ENCODE data around the gene PDCD4.

PDCD4 gene

GRCh38 chr10:110893559-110894179, 21.9 kb downstream of the PDCD4 start:
- Histone ChIP-seq H3K9ac (no peak overlapping the region), H3K27me3 (no peaks in the 10 kb centered on the region), H3K27ac (no peak overlapping the region), H3K9me3 (replicated peaks in 1 of 11) (no peaks in the 10 kb centered on the region), H3K4me3 (no peak overlapping the region), H3K36me3 (peaks cover 54 to 97% (median 74%) of the 10 kb centered on the region in 11 experiments), H4K20me1 (peaks cover 0 to 83% (median 7%) of the 10 kb centered on the region in 11 experiments; a peak in 11 of 22 replicates), H3K4me1 (no peaks in the 10 kb centered on the region), H3K4me2 (no peak overlapping the region)
- TF ChIP-seq Cebpa-rat (IDR thresholded peaks at IDR 0.05): no peak

- peaks cover 0 to 80% (median 7%) of the 10 kb centered on the region in 11 experiments; a peak in 10 of 22 replicates for H4K20me1 ChIP-seq
- H3K9me3 ChIP-seq (replicated peaks in 1 of 11): no peaks in the 10 kb centered on the region
- H3K9ac ChIP-seq: no peak overlapping the region
- H3K36me3 ChIP-seq: peaks cover 54 to 97% (median 80%) of the 10 kb centered on the region in 11 experiments
- TF ChIP-seq Cebpa-rat (IDR thresholded peaks at IDR 0.05): no peak
- H3K4me1 ChIP-seq: peaks cover 0 to 6% (median 0%) of the 10 kb centered on the region in 10 experiments; a peak in 4 of 20 replicates
- no peaks in the 10 kb centered on the region for H3K27me3 ChIP-seq
- H3K27ac ChIP-seq: no peak overlapping the region
- no peak overlapping the region for H3K4me2 ChIP-seq
- no peak overlapping the region for H3K4me3 ChIP-seq
Observed at GRCh38 chr10:110897184-110897583, 25.5 kb downstream of the PDCD4 start.

GRCh38 chr10:110898391-110898790, 26.7 kb downstream of the PDCD4 start:
- no peak for TF ChIP-seq Cebpa-rat (IDR thresholded peaks at IDR 0.05)
- Histone ChIP-seq H4K20me1 (peaks cover 0 to 75% (median 7%) of the 10 kb centered on the region in 11 experiments; a peak in 10 of 22 replicates), H3K9ac (no peak overlapping the region), H3K4me1 (peaks cover 0 to 8% (median 0%) of the 10 kb centered on the region in 10 experiments; a peak in 4 of 20 replicates), H3K4me2 (no peak overlapping the region), H3K36me3 (peaks cover 54 to 98% (median 84%) of the 10 kb centered on the region in 11 experiments), H3K4me3 (no peak overlapping the region), H3K27ac (no peak overlapping the region), H3K27me3 (no peaks in the 10 kb centered on the region), H3K9me3 (replicated peaks in 1 of 11) (no peaks in the 10 kb centered on the region)

GRCh38 chr10:110900983-110901382, 29.3 kb downstream of the PDCD4 start:
- Histone ChIP-seq H3K9ac (no peak overlapping the region), H3K9me3 (replicated peaks in 1 of 11) (no peaks in the 10 kb centered on the region), H3K27me3 (no peaks in the 10 kb centered on the region), H3K4me2 (no peak overlapping the region), H3K4me1 (peaks cover 0 to 8% (median 0%) of the 10 kb centered on the region in 10 experiments; a peak in 4 of 20 replicates), H3K27ac (no peak overlapping the region), H4K20me1 (peaks cover 0 to 61% (median 7%) of the 10 kb centered on the region in 11 experiments; a peak in 10 of 22 replicates), H3K4me3 (no peak overlapping the region), H3K36me3 (peaks cover 38 to 95% (median 69%) of the 10 kb centered on the region in 11 experiments)
- no peak for TF ChIP-seq Cebpa-rat (IDR thresholded peaks at IDR 0.05)

GRCh38 chr10:110901954-110902819, 30.5 kb downstream of the PDCD4 start:
- Histone ChIP-seq H3K9ac (no peak overlapping the region), H3K36me3 (peaks cover 26 to 95% (median 61%) of the 10 kb centered on the region in 11 experiments), H3K27ac (no peak overlapping the region), H3K9me3 (replicated peaks in 1 of 11) (no peaks in the 10 kb centered on the region), H3K4me1 (peaks cover 0 to 8% (median 0%) of the 10 kb centered on the region in 10 experiments; a peak in 4 of 20 replicates), H3K27me3 (no peaks in the 10 kb centered on the region), H3K4me3 (no peak overlapping the region), H4K20me1 (peaks cover 0 to 49% (median 2%) of the 10 kb centered on the region in 11 experiments; a peak in 10 of 22 replicates), H3K4me2 (peak overlapping the region in 1 of 11 experiments; percentile 13; a peak in 1 of 22 replicates)
- TF ChIP-seq Cebpa-rat (IDR thresholded peaks at IDR 0.05): no peak

DNA sequence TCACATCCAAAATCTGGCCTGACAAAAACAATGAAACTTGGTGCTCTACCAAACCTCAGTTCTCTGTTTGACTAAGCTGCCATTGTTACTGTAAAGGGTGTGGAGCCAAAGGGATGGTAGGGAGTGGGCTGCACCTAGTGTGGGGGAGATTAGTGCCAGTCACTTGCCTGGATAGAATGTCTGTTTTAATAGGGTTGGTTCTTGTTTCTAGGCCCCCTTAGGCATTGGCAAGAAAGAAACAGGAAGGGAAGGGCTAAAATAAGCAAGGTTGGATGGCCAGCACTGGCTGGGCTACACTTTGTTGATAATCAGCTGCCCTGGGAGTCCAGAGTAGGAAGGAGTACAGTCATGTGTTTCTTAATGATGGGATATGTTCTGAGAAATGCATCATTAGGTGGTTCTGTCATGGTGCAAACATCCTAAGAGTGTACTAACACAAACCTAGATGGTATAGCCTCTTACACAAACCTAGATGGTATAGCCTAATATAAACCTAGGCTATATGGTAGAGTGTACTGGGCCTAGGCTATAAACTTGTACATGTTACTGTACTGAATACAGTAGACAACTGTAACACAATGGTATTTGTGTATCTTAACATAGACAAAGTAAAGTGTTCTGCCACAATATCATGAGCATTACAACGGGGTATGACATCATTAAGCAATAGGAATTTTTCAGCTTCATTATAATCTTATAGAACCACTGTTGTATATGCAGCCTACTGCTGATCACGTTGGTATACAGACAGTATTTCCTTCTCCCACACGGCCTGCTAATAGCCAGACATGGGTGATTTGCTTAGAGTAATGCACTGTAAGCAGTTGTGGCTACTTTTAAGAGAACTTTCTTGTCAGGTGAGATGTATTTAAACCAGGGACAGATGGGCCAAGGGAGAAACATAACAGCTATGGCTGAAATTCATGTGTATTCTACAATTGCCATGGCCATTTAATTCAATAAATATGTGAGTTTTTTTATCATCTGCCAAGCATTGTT, 31.9 kb downstream of the PDCD4 start:
- Histone ChIP-seq H3K27me3 (no peaks in the 10 kb centered on the region), H3K4me2 (no peak overlapping the region), H3K9ac (no peak overlapping the region), H4K20me1 (peaks cover 0 to 36% (median 0%) of the 10 kb centered on the region in 11 experiments; a peak in 4 of 22 replicates), H3K9me3 (replicated peaks in 1 of 11) (no peaks in the 10 kb centered on the region), H3K4me3 (no peak overlapping the region), H3K36me3 (peaks cover 15 to 88% (median 48%) of the 10 kb centered on the region in 11 experiments), H3K4me1 (peaks cover 0 to 8% (median 0%) of the 10 kb centered on the region in 10 experiments; a peak in 4 of 20 replicates), H3K27ac (no peak overlapping the region)
- no peak for TF ChIP-seq Cebpa-rat (IDR thresholded peaks at IDR 0.05)

- Histone ChIP-seq H4K20me1 (peaks cover 0 to 5% (median 0%) of the 10 kb centered on the region in 11 experiments; a peak in 3 of 22 replicates), H3K9me3 (replicated peaks in 1 of 11) (no peaks in the 10 kb centered on the region), H3K36me3 (peaks cover 0 to 51% (median 0%) of the 10 kb centered on the region in 11 experiments; a peak in 3 of 22 replicates), H3K4me1 (peaks cover 0 to 7% (median 5%) of the 10 kb centered on the region in 10 experiments; a peak in 14 of 20 replicates), H3K27me3 (no peaks in the 10 kb centered on the region), H3K27ac (no peak overlapping the region), H3K4me2 (no peak overlapping the region), H3K9ac (no peak overlapping the region), H3K4me3 (no peak overlapping the region)
- no peak for TF ChIP-seq Cebpa-rat (IDR thresholded peaks at IDR 0.05)
Observed at GRCh38 chr10:110910138-110910537, 38.4 kb downstream of the PDCD4 start.

DNA sequence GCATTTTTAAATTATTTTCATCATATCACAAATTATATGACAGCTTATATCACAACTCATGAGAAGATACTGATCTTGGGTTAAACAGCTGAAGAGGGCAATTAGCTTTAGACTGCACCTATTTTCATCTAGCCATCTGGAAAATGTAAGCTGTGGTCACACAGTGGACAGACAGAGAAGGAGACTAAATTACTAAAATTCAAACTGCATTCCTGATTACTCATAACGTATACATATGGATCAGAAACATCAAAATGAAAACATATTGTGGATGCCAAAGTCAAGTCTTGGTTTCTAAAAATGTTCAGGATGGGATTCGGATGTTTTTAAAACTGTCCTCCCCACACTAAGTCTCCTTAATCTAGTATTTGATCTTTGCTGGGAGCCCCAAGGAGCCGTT, 40.6 kb downstream of the PDCD4 start:
- no peak for TF ChIP-seq Cebpa-rat (IDR thresholded peaks at IDR 0.05)
- Histone ChIP-seq H3K9ac (no peak overlapping the region), H3K27ac (no peak overlapping the region), H3K27me3 (no peaks in the 10 kb centered on the region), H3K4me2 (no peak overlapping the region), H3K4me3 (no peak overlapping the region), H3K4me1 (peaks cover 6 to 18% (median 12%) of the 10 kb centered on the region in 10 experiments), H4K20me1 (peaks cover 0 to 5% (median 0%) of the 10 kb centered on the region in 11 experiments; a peak in 3 of 22 replicates), H3K9me3 (replicated peaks in 1 of 11) (no peaks in the 10 kb centered on the region), H3K36me3 (peaks cover 0 to 33% (median 0%) of the 10 kb centered on the region in 11 experiments; a peak in 4 of 22 replicates)
